Vagina (tissue), 2 donors: ENCODE measurements around the gene GPR37L1. TPM values are rescaled to one million over a fixed set of nuclear protein-coding genes. Genes with fewer than 3 reads are reported as not detected.

Source experiments
- DNase-seq, 2 donors: peaks; one replicate each; pipeline ENCODE4 v3.0.0-alpha.2; 2017; ENCODE audit errors: extremely low spot score in 2 of 2
- H3K27ac ChIP-seq: fragments of 200-600 bp; sonication (generic); one replicate; pipeline ENCODE4 v1.5.1; 2019
- H3K27me3 ChIP-seq: fragments of 200-600 bp; sonication (generic); one replicate; pipeline ENCODE4 v1.5.1; 2019
- H3K36me3 ChIP-seq, 2 donors: fragments of 200-600 bp; sonication (generic); one replicate each; pipeline ENCODE4 v1.5.1; 2017 to 2019
- H3K4me1 ChIP-seq: fragments of 200-600 bp; sonication (generic); one replicate; pipeline ENCODE4 v1.5.1; 2019
- H3K4me3 ChIP-seq, 2 donors: fragments of 200-600 bp; sonication (generic); 1 replicate in 1 of 2; 2 replicates in 1 of 2; pipeline ENCODE4 v1.5.1; 2016 to 2019
- H3K9me3 ChIP-seq: fragments of 200-600 bp; sonication (generic); one replicate; pipeline ENCODE4 v1.5.1; 2019
- POLR2A ChIP-seq, 2 donors: fragments of 450-650 bp; IDR thresholded peaks; one replicate each; pipeline ENCODE4 v1.6.1; 2017; ENCODE audit warnings: antibody characterized with exemption in 2 of 2, mild to moderate bottlenecking in 2 of 2, moderate library complexity in 2 of 2
- POLR2AphosphoS5 ChIP-seq, 2 donors: sonication (generic); formaldehyde crosslinking; IDR thresholded peaks; one replicate each; pipeline ENCODE4 v1.9.0; 2017; ENCODE audit warnings: antibody characterized with exemption in 2 of 2, mild to moderate bottlenecking in 2 of 2, low read depth in 1 of 2; ENCODE audit not compliant: insufficient read depth in 1 of 2
- intact Hi-C: fragments of 100-400 bp; cut with DNase I; formaldehyde crosslinking; loops from one replicate; pipeline ENCODE4 v1.15.1; 2023
- total RNA-seq: library from RNA; depleted of rRNA; stranded (reverse); fragments of >200 nt; gene quantifications from one replicate; pipeline ENCODE4 v1.2.3, GENCODE V29; 2016
- TF ChIP-seq, protein P1 (sequence below), 3 experiments: fragments of 450-650 bp in 2 of 3; fragments of 200-600 bp in 1 of 3; sonication (generic) in 1 of 3; IDR thresholded peaks; one replicate each; pipeline ENCODE4 v1.5.1; 2017 to 2019; ENCODE audit warnings: antibody characterized with exemption in 3 of 3, mild to moderate bottlenecking in 2 of 3, moderate library complexity in 2 of 3

Gene GPR37L1
- total RNA-seq, 1 donor from 2014 or later: 0.25 TPM

DNA sequence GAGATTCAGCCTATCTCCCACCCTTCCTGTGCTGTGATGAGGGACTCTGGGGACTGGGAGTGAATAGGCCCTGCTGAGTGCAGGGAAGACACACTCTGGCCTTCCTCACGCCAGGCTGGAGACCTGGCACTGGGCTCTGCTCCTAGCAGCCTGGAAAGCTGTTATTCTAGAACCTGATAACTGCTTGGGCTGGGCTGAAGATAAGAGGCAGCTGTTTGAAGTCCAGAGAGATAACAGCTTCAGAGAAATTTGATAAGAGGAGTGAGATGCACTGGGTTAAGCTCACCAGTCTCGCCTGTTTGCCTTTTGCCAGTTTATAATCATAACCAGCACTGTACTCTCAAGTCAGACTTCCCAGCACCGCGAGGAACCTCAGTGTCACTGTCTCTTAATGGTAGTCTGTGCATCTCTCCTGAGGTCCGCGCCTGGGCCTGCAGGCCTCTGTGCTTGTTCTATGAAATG, 46.6 kb upstream of the GPR37L1 start:
- no peaks in the 10 kb centered on the region for H3K9me3 ChIP-seq
- no peak for DNase-seq
- no peaks in the 10 kb centered on the region for H3K27me3 ChIP-seq
- H3K36me3 ChIP-seq: no peaks in the 10 kb centered on the region
- TF ChIP-seq POLR2A (IDR thresholded peaks at IDR 0.05) (no peak), POLR2AphosphoS5 (IDR thresholded peaks at IDR 0.05; ENCODE audit: insufficient read depth in 1 of 2, low read depth in 1 of 2) (no peak)
- TF ChIP-seq, protein P1, sequence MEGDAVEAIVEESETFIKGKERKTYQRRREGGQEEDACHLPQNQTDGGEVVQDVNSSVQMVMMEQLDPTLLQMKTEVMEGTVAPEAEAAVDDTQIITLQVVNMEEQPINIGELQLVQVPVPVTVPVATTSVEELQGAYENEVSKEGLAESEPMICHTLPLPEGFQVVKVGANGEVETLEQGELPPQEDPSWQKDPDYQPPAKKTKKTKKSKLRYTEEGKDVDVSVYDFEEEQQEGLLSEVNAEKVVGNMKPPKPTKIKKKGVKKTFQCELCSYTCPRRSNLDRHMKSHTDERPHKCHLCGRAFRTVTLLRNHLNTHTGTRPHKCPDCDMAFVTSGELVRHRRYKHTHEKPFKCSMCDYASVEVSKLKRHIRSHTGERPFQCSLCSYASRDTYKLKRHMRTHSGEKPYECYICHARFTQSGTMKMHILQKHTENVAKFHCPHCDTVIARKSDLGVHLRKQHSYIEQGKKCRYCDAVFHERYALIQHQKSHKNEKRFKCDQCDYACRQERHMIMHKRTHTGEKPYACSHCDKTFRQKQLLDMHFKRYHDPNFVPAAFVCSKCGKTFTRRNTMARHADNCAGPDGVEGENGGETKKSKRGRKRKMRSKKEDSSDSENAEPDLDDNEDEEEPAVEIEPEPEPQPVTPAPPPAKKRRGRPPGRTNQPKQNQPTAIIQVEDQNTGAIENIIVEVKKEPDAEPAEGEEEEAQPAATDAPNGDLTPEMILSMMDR (IDR thresholded peaks at IDR 0.05): no peak
- intact Hi-C loops: no loop called here
- H3K4me3 ChIP-seq: no peak overlapping the region
- H3K4me1 ChIP-seq: no peaks in the 10 kb centered on the region
- no peak overlapping the region for H3K27ac ChIP-seq

DNA sequence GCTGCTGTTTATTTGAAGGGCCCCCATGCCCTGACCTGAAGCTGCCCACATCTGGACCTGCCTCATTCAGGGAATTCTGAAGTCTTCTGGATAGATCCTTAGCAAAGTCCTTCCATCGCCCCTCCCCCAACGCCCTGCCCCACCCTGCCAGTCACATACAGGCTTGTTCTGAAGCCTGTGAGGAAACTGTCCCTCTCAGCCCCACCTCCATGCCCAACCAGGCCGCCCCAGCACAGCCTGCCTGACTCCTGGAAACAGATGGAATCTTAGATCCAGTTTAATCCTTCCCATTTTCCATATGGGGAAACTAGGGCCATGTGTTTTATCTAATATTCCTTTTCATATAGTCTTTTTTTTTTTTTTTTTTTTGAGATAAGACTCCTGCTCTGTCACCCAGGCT, 44.5 kb upstream of the GPR37L1 start:
- Histone ChIP-seq H3K36me3 (no peaks in the 10 kb centered on the region), H3K27ac (no peak overlapping the region), H3K4me1 (no peaks in the 10 kb centered on the region), H3K9me3 (no peaks in the 10 kb centered on the region), H3K27me3 (no peaks in the 10 kb centered on the region), H3K4me3 (no peak overlapping the region)
- TF ChIP-seq, protein P1 (IDR thresholded peaks at IDR 0.05): no peak
- TF ChIP-seq POLR2AphosphoS5 (IDR thresholded peaks at IDR 0.05; ENCODE audit: insufficient read depth in 1 of 2, low read depth in 1 of 2) (no peak), POLR2A (IDR thresholded peaks at IDR 0.05) (no peak)
- intact Hi-C loops: no loop called here
- no peak for DNase-seq

DNA sequence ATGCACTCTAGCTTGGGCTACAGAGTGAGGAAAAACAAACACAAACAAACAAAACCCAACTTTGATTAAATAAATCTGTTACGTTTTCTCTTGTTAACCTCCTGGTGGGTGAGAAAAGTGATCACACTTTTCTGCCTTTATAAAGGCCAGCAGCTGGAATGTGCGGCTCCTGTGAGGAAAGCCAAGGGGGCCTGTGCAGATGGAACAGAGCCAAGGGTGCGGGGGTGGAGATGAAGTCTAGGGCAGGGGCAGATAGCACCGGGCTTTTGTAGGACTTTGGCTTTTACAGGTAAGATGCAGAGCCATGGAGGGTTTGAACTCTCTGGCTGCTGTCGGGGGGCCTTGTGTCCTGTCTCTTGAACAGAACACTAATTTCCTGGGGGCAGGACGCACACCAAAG, 40.7 kb upstream of the GPR37L1 start:
- intact Hi-C loops: loop anchor here (5.0 kb wide), 1 partner anchor 515 kb away; no protein-coding TSS in a partner anchor
- H3K36me3 ChIP-seq: no peaks in the 10 kb centered on the region
- no peaks in the 10 kb centered on the region for H3K9me3 ChIP-seq
- H3K4me3 ChIP-seq: no peak overlapping the region
- H3K27ac ChIP-seq: no peak overlapping the region
- no peak for DNase-seq
- no peak for TF ChIP-seq POLR2AphosphoS5 (IDR thresholded peaks at IDR 0.05; ENCODE audit: insufficient read depth in 1 of 2, low read depth in 1 of 2)
- H3K4me1 ChIP-seq: peaks cover 21% of the 10 kb centered on the region
- no peaks in the 10 kb centered on the region for H3K27me3 ChIP-seq

DNA sequence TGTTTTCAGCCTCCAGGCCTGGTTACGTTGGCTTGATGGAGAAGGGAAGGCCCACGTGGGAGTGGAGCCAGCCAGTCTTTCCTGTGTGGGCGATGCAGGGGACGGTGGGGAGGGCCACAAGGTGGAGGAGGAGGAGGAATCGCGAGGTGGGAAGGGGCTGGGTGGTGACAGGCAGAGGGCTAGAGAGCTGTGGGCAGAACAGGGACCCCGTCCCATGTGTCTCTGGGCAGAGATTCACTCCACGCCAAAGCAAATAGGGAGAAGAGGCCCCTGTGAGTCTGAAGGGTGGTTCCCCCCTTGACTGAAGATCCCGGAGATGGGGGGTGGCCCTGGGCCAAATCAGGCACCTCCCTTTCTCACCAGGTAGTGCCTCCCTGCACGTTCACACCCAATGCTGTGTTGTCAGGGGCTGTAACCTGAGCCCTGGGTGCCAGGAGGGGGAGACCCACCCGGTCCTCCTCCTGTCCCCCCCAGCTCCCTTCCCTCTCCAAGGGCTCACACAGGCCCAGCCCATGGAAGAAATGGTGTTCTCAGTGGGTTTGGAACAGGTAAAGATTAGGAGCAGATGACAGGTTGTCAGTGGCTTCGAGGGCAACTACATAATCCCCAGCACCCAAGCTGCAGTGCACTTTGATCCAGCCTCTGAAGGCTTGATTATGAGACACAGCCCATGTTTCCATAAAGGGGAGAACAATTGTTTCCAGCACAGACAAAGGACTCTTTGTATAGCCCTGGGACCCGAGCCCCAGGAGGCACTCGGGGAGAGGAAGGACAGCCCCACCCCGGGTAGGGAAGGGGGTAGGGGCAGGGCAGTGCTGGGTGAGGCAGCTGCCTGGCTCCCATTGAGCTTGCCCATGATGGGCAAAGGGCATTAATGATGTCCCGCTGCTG, 37.7 kb upstream of the GPR37L1 start:
- Histone ChIP-seq H3K36me3 (no peaks in the 10 kb centered on the region), H3K4me1 (peaks cover 25% of the 10 kb centered on the region), H3K4me3 (no peak overlapping the region), H3K27ac (no peak overlapping the region), H3K27me3 (no peaks in the 10 kb centered on the region), H3K9me3 (no peaks in the 10 kb centered on the region)
- TF ChIP-seq POLR2AphosphoS5 (IDR thresholded peaks at IDR 0.05; ENCODE audit: insufficient read depth in 1 of 2, low read depth in 1 of 2) (no peak), POLR2A (IDR thresholded peaks at IDR 0.05) (no peak)
- TF ChIP-seq, protein P1 (IDR thresholded peaks at IDR 0.05): no peak
- DNase-seq: no peak
- intact Hi-C loops: loop anchor here (5.0 kb wide), 1 partner anchor 518 kb away; no protein-coding TSS in a partner anchor

DNA sequence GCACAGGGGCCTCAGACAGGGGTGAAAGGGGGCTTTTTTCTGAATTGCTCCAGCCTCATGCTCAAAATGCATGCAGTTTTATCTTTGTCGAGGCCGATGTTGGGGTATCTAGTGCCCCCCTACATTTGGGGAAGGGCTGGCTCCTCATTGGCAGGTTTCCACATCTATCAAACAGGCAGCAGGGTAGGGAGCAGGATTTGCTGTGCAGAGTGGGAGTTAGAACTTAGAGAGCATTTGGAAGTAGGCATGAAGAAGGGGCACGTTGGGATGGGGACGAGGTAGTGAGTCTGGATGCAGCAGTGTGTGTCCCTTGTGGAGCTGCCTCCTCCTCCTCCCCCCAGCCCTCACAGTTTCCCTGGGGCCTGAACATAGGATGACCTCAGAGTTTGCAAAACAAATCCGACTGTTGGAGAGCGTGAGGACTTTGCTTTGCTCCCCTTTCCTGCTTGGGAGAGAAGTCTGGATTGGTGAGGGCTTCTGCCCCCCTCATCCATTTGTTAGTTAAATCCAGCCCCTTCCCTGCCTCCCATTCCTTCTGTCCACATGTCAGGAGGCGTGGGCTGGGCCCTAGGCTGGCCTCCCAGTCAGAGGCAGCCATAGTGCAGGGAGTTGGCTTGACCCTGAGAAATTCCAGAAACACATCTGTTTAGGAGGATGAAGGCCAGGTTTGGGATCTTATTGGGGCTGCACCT, 36.9 kb upstream of the GPR37L1 start:
- no peaks in the 10 kb centered on the region for H3K36me3 ChIP-seq
- H3K4me1 ChIP-seq: peaks cover 25% of the 10 kb centered on the region
- TF ChIP-seq, protein P1 (IDR thresholded peaks at IDR 0.05): no peak
- TF ChIP-seq POLR2A (IDR thresholded peaks at IDR 0.05) (no peak), POLR2AphosphoS5 (IDR thresholded peaks at IDR 0.05; ENCODE audit: insufficient read depth in 1 of 2, low read depth in 1 of 2) (no peak)
- DNase-seq: no peak
- no peak overlapping the region for H3K27ac ChIP-seq
- H3K9me3 ChIP-seq: no peaks in the 10 kb centered on the region
- intact Hi-C loops: no loop called here
- H3K4me3 ChIP-seq: no peak overlapping the region
- no peaks in the 10 kb centered on the region for H3K27me3 ChIP-seq
